GM21723 (cell line): ENCODE results near the gene PIGU.
"Not testable (repeated sequence)": the region's sequence is repeated elsewhere in the genome, so short reads cannot be mapped to it uniquely, and the experiment has no call there.

Experiments
- ATAC-seq: cut with Tn5 transposase; IDR thresholded peaks from one replicate; pipeline ENCODE4 v1.9.1; 2021; ENCODE audit warnings: mild to moderate bottlenecking, moderate library complexity; ENCODE audit not compliant: unreplicated experiment

The PIGU gene

GRCh38 chr20:34537651-34538050 lies 139.2 kb downstream of the PIGU start:
- ATAC-seq, result no peak

GRCh38 chr20:34536798-34537394 lies 140.0 kb downstream of the PIGU start:
- ATAC-seq, result no peak

DNA sequence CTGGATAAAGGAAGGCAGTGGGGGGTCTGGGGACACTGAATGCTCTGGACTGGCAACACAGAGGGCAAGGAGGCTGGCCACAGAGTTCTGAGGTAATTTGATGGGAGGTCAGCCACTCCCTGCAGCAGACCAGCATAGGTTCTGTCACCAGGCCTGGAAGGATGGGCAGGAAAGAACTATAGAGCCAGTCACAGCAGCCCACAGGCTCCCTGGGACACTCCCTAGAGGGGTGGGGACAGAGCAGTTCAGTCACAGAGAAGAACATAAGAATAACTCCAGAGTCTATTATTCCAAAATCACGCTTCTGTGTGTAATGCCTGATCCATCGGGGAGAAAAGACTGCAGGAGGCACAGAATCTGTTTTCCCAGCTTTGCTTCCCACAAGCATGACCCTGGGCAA lies 141.0 kb downstream of the PIGU start:
- ATAC-seq, result no peak

- no peak for ATAC-seq
Observed at GRCh38 chr20:34535301-34535840, 141.5 kb downstream of the PIGU start.

DNA sequence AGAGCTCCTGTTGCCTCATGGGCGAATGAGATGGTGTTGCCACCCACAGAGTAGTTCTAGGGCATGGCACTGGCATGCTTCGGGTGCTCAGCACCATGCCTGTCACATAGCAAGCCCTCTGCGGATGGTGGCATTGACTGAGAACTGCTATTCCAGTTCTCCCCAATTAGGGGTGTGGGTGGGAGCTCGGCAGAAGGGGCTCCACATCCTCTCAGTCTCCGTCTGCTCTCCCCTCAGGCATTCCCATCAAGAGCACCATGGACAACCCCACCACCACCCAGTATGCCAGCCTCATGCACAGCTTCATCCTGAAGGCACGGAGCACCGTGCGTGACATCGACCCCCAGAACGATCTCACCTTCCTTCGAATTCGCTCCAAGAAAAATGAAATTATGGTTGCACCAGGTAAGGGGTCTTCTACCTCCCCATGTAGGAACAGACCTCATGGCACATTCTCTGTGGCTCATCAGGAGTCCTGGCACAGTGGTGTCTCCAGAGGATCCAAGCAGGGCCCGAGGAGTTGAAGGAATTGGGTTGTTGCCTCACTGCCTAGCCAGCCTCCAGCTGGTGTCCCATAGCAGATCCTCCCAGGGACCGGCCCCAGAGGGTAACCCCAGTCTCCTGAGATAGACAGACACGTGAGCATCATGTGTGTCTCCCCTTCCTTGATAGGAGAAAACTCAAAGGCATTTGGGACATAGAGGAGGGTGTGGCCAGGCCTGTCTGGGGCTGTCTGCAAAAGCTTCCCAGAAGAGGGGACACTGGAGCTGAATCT lies 142.3 kb downstream of the PIGU start:
- ATAC-seq, result no peak

DNA sequence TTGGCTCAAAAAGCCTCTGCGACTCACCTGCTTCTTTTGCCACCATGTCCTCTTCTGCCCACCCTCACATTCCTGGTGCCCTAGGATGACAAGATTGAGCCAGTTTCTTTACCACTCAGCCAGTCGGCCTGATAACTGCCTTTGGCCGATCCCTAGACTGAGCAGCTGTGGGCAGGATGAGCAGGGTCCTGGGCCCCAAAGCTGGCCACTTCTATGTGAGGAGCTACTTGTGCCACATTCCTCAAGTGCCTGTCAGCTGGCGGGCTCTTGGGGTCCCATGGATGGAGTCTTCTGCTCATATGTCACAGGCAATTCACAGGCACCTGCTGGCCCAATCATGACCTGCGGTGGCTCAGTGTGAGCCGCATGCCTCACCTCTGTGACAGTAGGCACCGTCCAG lies 144.1 kb downstream of the PIGU start:
- ATAC-seq, result no peak

- no peak for ATAC-seq
Observed at GRCh38 chr20:34532320-34532719, 144.6 kb downstream of the PIGU start.

- ATAC-seq, result no peak
Observed at GRCh38 chr20:34531608-34532265, 145.2 kb downstream of the PIGU start.

DNA sequence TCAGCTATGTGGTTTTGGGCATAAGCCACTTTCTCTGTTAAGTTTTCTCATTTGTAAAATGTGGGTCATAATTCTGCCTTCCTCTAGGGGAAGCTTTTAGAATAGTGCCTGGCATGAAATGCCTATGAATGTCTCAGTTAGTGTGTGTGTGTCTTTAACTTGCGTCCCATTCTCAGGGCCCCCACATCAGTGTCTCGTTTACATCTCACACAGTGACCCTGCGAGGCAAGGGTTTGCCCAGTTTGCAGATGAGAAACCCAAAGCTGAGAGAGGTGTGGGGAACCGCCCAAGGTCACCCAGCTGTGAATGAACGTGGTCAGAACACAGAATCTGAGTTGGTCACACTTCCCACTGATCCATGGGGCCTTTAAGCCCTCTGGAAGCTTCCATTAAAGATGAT lies 146.6 kb downstream of the PIGU start:
- ATAC-seq, result no peak

- no peak for ATAC-seq
Observed at GRCh38 chr20:34529742-34530141, 147.2 kb downstream of the PIGU start.

- no peak for ATAC-seq
Observed at GRCh38 chr20:34528921-34529297, 148.0 kb downstream of the PIGU start.

DNA sequence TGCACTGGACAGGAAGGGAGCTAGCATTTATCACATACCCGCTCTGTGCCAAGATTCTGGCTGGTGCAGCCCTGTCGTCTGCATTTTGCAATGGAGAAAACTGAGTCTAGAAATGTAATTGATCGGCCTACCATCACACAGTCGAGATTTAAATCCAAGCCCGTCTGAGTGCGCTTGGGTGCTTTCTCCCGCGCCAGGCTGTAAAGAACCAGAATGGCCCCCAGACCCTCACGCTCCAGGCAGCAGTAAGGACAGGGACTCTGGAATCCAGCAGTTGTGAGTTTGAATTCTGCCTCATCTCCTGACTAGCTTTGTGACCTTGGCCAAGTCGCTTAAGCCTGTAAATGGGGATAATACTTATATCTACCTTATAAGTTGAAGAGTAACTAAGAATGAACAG lies 149.9 kb downstream of the PIGU start:
- ATAC-seq, result no peak

DNA sequence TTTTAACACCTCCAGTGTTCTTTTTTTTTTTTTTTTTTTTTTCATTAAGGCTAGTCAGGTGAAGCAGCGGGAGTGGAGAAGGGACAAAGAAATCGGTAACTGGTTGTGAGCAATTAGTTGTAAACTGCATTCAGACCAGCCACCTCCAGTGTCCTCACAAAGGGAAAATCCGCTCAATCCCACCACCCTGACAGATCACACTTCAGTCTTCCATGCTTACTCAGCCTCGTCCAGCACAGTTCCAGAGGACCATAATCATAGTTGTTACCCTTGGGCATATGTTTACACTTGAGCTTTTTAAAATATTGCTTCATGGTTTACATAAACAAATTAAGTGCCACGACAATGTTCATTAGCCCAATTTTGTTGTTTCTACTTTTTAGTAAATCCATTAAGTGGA lies 150.4 kb downstream of the PIGU start:
- ATAC-seq, result no peak

DNA sequence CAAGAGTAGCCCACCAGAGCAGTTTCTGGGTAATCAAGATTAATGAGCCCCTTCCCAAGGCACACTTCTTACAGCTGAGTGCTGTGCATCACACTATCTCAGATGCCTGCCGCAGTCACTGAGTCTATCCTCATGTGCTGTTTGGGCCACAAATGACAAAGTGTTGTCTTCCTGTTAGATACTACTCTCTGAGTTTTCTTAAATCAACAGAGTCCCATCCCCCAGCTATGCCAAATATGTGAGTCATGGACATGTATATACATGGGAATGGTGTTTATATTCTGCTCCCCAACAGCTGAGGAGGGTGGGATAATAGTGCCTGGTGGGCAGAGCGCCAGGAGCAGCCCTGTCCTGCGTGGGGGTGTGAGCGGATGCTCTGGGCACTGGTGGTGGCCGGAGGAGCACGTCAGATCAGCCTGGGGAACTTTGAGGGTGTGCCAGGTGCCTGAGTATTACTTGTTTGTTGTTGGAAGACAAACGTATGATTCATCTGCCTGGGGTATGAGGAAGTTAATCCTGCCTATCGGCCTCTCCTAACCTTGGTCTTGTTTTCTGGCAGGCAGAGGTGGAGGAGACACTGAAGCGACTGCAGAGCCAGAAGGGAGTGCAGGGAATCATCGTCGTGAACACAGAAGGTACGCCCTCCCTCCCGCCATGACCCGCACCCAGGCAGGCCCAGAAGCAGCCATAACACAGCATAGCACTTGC lies 151.0 kb downstream of the PIGU start:
- no peak for ATAC-seq

DNA sequence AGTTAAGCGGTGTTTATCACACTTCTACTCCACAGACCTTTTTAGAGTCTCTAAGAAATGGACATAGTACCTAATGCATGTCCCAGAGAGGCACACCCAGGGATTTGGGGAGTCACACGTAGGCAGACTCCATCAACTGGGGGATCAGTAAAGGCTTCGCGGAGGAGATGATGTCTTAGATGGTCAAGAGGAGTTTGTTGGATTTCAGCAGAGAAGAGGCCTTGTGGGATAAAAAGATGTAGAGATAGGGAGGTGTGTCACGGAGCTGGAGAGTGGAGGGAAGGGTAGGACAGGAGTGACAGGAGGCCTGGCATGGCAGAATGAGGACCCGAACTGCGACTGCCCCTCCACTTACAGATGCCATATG lies 151.6 kb downstream of the PIGU start:
- no peak for ATAC-seq

GRCh38 chr20:34524426-34524825 lies 152.5 kb downstream of the PIGU start:
- ATAC-seq, result no peak

DNA sequence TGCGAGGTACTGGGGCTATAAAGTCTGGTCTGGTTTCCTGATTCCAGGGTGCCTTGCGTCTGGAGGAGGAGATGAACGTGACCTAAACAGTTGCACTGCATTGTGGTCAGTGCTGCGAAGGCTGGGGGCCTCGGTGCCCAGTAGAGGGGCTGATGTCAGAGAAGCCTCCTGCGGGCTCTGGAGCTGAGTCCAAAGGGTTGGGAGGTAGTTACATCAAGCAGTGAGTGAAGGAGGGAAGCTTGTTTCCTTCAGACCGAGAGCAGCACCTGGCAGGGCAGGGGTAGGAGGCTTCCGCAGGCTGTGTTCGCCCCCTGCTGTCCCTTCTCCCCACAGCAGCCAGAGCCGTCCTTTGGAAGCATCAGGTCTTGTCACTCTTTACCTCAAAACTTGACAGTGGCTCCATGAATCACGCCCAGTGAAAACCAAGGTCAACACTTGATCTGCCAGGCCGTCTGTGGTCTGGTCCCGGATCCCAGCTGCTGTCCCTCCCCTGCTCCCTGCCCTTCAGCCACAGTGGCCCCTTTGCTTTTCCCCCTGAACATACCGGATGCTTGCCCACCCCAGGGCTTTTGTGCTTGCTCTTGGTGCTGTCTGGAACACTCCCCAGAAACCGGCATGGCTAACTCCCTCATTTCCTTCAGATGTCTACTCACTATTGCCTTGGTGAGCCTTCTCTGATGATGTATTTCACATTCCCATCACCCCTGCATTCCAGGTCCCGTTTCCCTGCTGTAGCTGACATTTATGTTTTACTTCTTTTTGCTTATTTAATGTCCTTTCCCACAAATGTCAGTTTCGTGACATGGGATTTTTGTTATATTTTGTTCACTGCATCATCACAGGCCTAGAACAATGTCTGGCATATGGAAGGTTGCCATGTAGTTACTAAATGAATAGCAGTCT lies 153.7 kb downstream of the PIGU start:
- no peak for ATAC-seq

- not testable (repeated sequence) for ATAC-seq
Observed at GRCh38 chr20:34519841-34520240, 157.1 kb downstream of the PIGU start.

- ATAC-seq, result not testable (repeated sequence)
Observed at GRCh38 chr20:34518863-34519262, 158.0 kb downstream of the PIGU start.

DNA sequence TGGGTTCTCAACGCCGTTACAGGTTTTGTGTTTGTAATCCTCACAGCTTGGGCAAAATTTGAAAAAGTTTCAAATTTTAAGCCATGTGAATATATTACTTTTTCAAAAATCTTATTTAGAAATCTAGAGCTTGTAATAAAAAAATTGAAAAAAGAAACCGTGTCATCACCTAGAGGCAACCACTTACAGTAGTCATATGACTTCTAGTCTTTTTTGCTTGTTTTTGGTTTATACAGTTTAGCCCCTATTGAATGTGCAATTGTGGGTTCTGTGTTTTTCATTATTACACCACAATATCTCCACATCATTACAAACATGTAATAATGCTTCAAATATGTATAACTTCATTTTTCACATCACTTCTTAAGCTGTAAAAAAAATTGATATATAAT lies 159.8 kb downstream of the PIGU start:
- ATAC-seq, result no peak
